ENCODE results near the gene PPIF.

DNA sequence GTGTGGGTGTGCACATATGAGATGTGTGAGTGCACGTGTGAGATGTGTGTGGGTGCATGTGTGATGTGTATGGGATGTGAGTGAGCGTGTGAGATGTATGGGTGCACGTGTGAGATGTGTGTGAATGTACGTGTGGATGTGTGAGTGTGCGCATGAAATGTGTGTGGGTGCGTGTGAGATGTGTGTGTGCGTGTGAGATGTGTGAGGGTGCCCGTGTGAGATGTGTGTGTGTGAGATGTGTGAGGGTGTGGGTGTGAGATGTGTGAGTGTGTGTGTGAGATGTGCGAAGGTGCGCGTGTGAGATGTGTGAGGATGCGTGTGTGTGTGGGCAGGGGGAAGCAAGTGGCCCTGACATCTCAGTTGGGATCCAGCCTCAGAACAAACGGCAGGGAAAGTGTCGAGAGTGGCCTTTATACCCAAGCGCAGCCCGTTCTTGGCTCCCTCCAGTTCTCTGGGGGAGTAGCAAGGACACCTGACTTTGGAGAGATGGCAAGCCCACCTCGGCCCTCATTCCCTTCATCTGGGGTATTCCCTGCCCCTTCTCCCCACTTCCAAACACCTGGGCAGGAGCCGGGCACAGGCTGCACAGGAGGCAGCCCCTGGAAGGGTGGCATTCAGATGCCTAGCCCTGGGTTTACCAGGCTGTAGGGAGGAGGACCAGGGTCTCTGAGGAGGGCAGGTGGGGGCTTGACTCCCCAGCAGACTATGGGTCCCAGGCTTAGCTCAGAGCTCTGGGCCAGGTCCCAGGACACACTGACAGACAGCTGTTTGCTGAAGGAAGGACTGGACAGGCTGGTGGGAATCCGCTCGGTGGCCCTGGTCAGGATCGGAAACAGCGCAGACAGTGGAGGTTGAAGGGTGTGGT is 31.6 kb downstream of the PPIF start:
- TF ChIP-seq GATA2 (IDR thresholded peaks at IDR 0.05; ENCODE audit: low read depth, low read length) = no peak
- TF ChIP-seq GATA3 (IDR thresholded peaks at IDR 0.05; ENCODE audit: low read depth, low read length) = no peak
